HEK293 (cell line): ENCODE data around the gene MRPL32.

ENCODE experiments used
- CTCF ChIA-PET: fragments of 350-600 bp; formaldehyde crosslinking; extraction: SDS; loops from one replicate; lab custom pipeline; 2021; ENCODE audit warnings: antibody characterized with exemption; lab: Yijun Ruan, JAX
- POLR2A ChIA-PET: fragments of 300-600 bp; formaldehyde crosslinking; extraction: SDS; loops from one replicate; lab custom pipeline; 2020; ENCODE audit warnings: antibody characterized with exemption, inconsistent platforms; lab: Yijun Ruan, JAX
- H3K27ac ChIP-seq: fragments of 200-500 bp; sonication (Bioruptor generic); 2 replicates; pipeline ENCODE4 v1.5.1; 2014; ENCODE audit warnings: low read depth, low read length, control low read depth, inconsistent platforms; ENCODE audit errors: extremely low read depth
- H3K36me3 ChIP-seq, 2 experiments: fragments of 200-500 bp in 1 of 2; sonication (Bioruptor generic) in 1 of 2; 1 replicate in 1 of 2; 2 replicates in 1 of 2; pipeline ENCODE4 v1.5.1; 2014 to 2017; ENCODE audit warnings: inconsistent platforms in 2 of 2, low read length in 2 of 2; ENCODE audit not compliant: control insufficient read depth in 2 of 2, insufficient read depth in 1 of 2
- H3K4me1 ChIP-seq: fragments of 200-500 bp; sonication (Bioruptor generic); 2 replicates; pipeline ENCODE4 v1.5.1; 2014; ENCODE audit warnings: mild to moderate bottlenecking, low read length, inconsistent platforms; ENCODE audit not compliant: control insufficient read depth, insufficient read depth
- H3K4me3 ChIP-seq: 2 replicates; pipeline ENCODE4 v1.5.1; 2011; ENCODE audit warnings: low read depth, mild to moderate bottlenecking, control low read depth, low read length, moderate library complexity
- H3K9me3 ChIP-seq: fragments of 200-500 bp; sonication (Bioruptor generic); 2 replicates; pipeline ENCODE4 v1.5.1; 2014; ENCODE audit warnings: low read depth, low read length, inconsistent platforms; ENCODE audit not compliant: control insufficient read depth, insufficient read depth
- ATF2 ChIP-seq: fragments of 450-650 bp; formaldehyde crosslinking; IDR thresholded peaks from 2 replicates; pipeline ENCODE4 v1.5.1; 2016; ENCODE audit warnings: missing biosample characterization, missing genetic modification characterization, low read depth
- FEZF1 ChIP-seq: fragments of 450-650 bp; formaldehyde crosslinking; IDR thresholded peaks from 2 replicates; pipeline ENCODE4 v1.5.1; 2016; ENCODE audit warnings: missing biosample characterization, missing genetic modification characterization
- GFI1B ChIP-seq: fragments of 450-650 bp; formaldehyde crosslinking; IDR thresholded peaks from 2 replicates; pipeline ENCODE4 v1.5.1; 2016; ENCODE audit warnings: missing biosample characterization, missing genetic modification characterization
- IKZF3 ChIP-seq: fragments of 450-650 bp; IDR thresholded peaks from 2 replicates; pipeline ENCODE4 v1.5.0; 2018; ENCODE audit warnings: missing biosample characterization, mild to moderate bottlenecking, missing genetic modification characterization, moderate library complexity
- KLF1 ChIP-seq: fragments of 450-650 bp; formaldehyde crosslinking; IDR thresholded peaks from 2 replicates; pipeline ENCODE4 v1.5.1; 2016; ENCODE audit warnings: missing biosample characterization, missing genetic modification characterization
- KLF10 ChIP-seq: fragments of 450-650 bp; IDR thresholded peaks from 2 replicates; pipeline ENCODE4 v1.5.1; 2018; ENCODE audit warnings: missing biosample characterization, mild to moderate bottlenecking, missing genetic modification characterization
- KLF7 ChIP-seq: fragments of 450-650 bp; formaldehyde crosslinking; IDR thresholded peaks from 2 replicates; pipeline ENCODE4 v1.5.1; 2016; ENCODE audit warnings: missing biosample characterization, missing genetic modification characterization, borderline replicate concordance
- PATZ1 ChIP-seq: fragments of 450-650 bp; formaldehyde crosslinking; IDR thresholded peaks from 2 replicates; pipeline ENCODE4 v1.5.1; 2016; ENCODE audit warnings: missing biosample characterization, missing genetic modification characterization
- REST ChIP-seq: fragments of 450-650 bp; formaldehyde crosslinking; IDR thresholded peaks from 2 replicates; pipeline ENCODE4 v1.5.1; 2016; ENCODE audit warnings: missing biosample characterization, missing genetic modification characterization
- SETDB1 ChIP-seq: IDR thresholded peaks from one replicate; pipeline ENCODE4 v1.6.1; 2017; ENCODE audit warnings: mild to moderate bottlenecking, low read length, moderate library complexity, mixed read lengths; ENCODE audit not compliant: insufficient read length
- SP2 ChIP-seq: fragments of 450-650 bp; formaldehyde crosslinking; IDR thresholded peaks from 2 replicates; pipeline ENCODE4 v1.5.1; 2016; ENCODE audit warnings: missing biosample characterization, missing genetic modification characterization
- ZBTB26 ChIP-seq: fragments of 450-650 bp; formaldehyde crosslinking; optimal IDR thresholded peaks from 2 replicates; pipeline ENCODE3; 2016; ENCODE audit warnings: missing biosample characterization, mild to moderate bottlenecking, missing genetic modification characterization
- ZFP37 ChIP-seq: fragments of 450-650 bp; formaldehyde crosslinking; IDR thresholded peaks from 2 replicates; pipeline ENCODE4 v1.5.1; 2016; ENCODE audit warnings: missing biosample characterization, missing genetic modification characterization
- ZNF140 ChIP-seq: fragments of 450-650 bp; formaldehyde crosslinking; IDR thresholded peaks from 2 replicates; pipeline ENCODE4 v1.5.1; 2016; ENCODE audit warnings: missing biosample characterization, missing genetic modification characterization
- ZNF2 ChIP-seq: fragments of 450-650 bp; formaldehyde crosslinking; IDR thresholded peaks from 2 replicates; pipeline ENCODE4 v1.5.1; 2016; ENCODE audit warnings: missing biosample characterization, missing genetic modification characterization
- ZNF596 ChIP-seq: fragments of 450-650 bp; IDR thresholded peaks from 2 replicates; pipeline ENCODE4 v1.5.0; 2018; ENCODE audit warnings: missing biosample characterization, mild to moderate bottlenecking, missing genetic modification characterization, moderate library complexity
- ZNF623 ChIP-seq: fragments of 450-650 bp; formaldehyde crosslinking; IDR thresholded peaks from 2 replicates; pipeline ENCODE4 v1.5.1; 2016; ENCODE audit warnings: missing biosample characterization, missing genetic modification characterization
- ZNF626 ChIP-seq: fragments of 450-650 bp; sonication (Bioruptor Pico); formaldehyde crosslinking; IDR thresholded peaks from 2 replicates; pipeline ENCODE4 v1.5.1; 2018; ENCODE audit warnings: missing biosample characterization, missing genetic modification characterization, inconsistent platforms
- ZNF660 ChIP-seq: fragments of 450-650 bp; IDR thresholded peaks from 2 replicates; pipeline ENCODE4 v1.5.1; 2018; ENCODE audit warnings: missing biosample characterization, mild to moderate bottlenecking, missing genetic modification characterization
- ZNF776 ChIP-seq: fragments of 450-650 bp; formaldehyde crosslinking; IDR thresholded peaks from 2 replicates; pipeline ENCODE4 v1.5.0; 2017; ENCODE audit warnings: missing biosample characterization, missing genetic modification characterization, borderline replicate concordance
- ZNF791 ChIP-seq: fragments of 450-650 bp; formaldehyde crosslinking; IDR thresholded peaks from 2 replicates; pipeline ENCODE4 v1.5.1; 2016; ENCODE audit warnings: missing biosample characterization, missing genetic modification characterization
- TF ChIP-seq, protein P1 (sequence below): fragments of 450-650 bp; formaldehyde crosslinking; IDR thresholded peaks from 2 replicates; pipeline ENCODE4 v1.5.1; 2016; ENCODE audit warnings: missing biosample characterization, missing genetic modification characterization

The MRPL32 gene

GRCh38 chr7:42910306-42910705 lies 21.9 kb upstream of the MRPL32 start:
- H3K27ac ChIP-seq, result no peak overlapping the region
- no peak overlapping the region for H3K4me3 ChIP-seq
- peaks cover 0 to 19% of the 10 kb centered on the region in 2 experiments; a peak in 2 of 3 replicates for H3K36me3 ChIP-seq
- H3K9me3 ChIP-seq, result no peaks in the 10 kb centered on the region
- ChIA-PET CTCF (no interaction called here), POLR2A (interaction anchor here (1.0 to 1.4 kb wide), 3 partner anchors 17 to 22 kb away, joined by 3 to 5 read pairs (median 4); partner anchors contain the start of genes MRPL32 and PSMA2)
- TF ChIP-seq SETDB1 (no peak), ZNF623 (tag by site-specific recombination) (no peak), ZNF596 (tag by site-specific recombination) (no peak), ZNF791 (no peak), ZNF660 (tag by site-specific recombination) (no peak), KLF7 (tag by site-specific recombination) (no peak), ZNF140 (tag by site-specific recombination) (no peak), ZNF776 (no peak), IKZF3 (tag by site-specific recombination) (no peak), PATZ1 (tag by site-specific recombination) (no peak), ATF2 (tag by site-specific recombination) (no peak)
- H3K4me1 ChIP-seq, result no peaks in the 10 kb centered on the region

DNA sequence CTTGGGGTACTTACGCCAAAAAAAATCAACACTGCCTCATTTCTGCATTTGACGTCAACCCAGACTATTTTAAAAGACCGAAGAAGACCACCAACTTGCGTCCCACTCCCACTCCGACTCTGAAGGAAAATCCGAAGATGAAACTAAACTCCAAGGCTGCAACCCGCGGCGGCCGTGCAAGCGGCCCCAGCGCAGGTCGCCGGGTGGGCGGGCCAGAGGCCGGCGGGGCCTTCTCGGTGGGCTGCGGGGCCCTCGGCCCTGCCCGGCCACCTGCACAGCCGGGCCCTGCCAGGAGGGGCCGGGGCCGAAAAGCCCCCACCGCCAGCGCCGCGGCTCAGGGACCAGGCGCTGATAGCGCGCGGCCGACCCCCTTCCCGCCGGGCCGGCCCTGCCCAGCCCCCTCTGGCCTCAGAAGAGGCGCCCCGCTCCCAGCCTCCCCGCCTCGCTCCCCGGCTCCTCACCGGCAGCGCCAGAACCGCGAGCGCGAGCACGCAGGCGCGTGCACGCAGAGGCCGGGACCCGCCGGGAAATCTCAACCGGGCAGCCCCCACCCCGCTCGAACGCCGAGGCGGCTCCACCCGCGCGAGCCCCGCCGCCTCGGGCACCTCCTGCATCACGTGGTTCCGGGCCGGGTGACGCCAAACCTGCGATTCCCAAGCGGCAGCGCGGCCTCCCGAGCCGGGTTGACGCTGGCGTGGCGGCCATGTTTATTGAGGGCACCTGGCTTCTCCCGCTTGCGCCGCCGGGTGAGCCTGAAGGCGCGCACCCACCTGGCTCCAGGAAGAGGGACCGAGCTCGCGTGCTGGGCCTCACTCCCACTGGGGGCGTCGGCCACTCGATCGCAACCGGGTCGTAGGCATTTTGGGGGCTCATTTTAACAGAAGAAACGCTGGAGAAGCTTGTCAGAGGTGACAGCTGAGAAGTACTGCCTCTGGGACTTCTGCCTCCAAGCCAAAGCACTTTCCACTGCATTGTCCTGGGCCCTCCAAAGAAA lies 20.4 kb upstream of the MRPL32 start, which contains the start of gene C7orf25:
TSS of gene C7orf25 (minus strand) at position 617 of the 994 bp plus-strand sequence. CDS start 1,170 bp downstream, outside the sequence.
- Histone ChIP-seq H3K9me3 (no peaks in the 10 kb centered on the region), H3K27ac (peak within 1 kb of the TSS; percentile 69), H3K4me3 (peak within 1 kb of the TSS; percentile 65), H3K4me1 (no peaks in the 10 kb centered on the region), H3K36me3 (peaks cover 4 to 32% of the 10 kb centered on the region in 2 experiments)
- ChIA-PET CTCF (interaction anchor here (0.8 kb wide), 1 partner anchor 10 kb away, joined by 3 read pairs; no protein-coding TSS in a partner anchor), POLR2A (interaction anchor here (0.6 to 1.4 kb wide), 4 partner anchors 13 to 20 kb away, joined by 3 to 5 read pairs (median 4); partner anchors contain the start of genes MRPL32 and PSMA2)
- TF ChIP-seq ZBTB26, result peak; percentile 100
- peak; percentile 43; the same call in 1 of the 2 replicates for TF ChIP-seq ZNF2 (tag by site-specific recombination)
- TF ChIP-seq SP2 (tag by site-specific recombination), result peak; percentile 78
- 0 out of 2 replicates have a peak, but pooled peaks have one; percentile 17 for TF ChIP-seq REST (tag by site-specific recombination)
- TF ChIP-seq, protein P1, sequence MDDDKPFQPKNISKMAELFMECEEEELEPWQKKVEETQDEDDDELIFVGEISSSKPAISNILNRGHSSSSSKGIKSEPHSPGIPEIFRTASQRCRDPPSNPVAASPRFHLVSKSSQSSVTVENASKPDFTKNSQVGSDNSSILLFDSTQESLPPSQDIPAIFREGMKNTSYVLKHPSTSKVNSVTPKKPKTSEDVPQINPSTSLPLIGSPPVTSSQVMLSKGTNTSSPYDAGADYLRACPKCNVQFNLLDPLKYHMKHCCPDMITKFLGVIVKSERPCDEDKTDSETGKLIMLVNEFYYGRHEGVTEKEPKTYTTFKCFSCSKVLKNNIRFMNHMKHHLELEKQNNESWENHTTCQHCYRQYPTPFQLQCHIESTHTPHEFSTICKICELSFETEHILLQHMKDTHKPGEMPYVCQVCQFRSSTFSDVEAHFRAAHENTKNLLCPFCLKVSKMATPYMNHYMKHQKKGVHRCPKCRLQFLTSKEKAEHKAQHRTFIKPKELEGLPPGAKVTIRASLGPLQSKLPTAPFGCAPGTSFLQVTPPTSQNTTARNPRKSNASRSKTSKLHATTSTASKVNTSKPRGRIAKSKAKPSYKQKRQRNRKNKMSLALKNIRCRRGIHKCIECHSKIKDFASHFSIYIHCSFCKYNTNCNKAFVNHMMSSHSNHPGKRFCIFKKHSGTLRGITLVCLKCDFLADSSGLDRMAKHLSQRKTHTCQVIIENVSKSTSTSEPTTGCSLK (tag by site-specific recombination), result no peak
- TF ChIP-seq FEZF1 (tag by site-specific recombination), result no peak
- peak; percentile 73 for TF ChIP-seq KLF1
- 0 out of 2 replicates have a peak, but pooled peaks have one; percentile 31 for TF ChIP-seq ZFP37
- TF ChIP-seq KLF10, result peak; percentile 59; the same call in 1 of the 2 replicates
- 0 out of 2 replicates have a peak, but pooled peaks have one; percentile 18 for TF ChIP-seq GFI1B (tag by site-specific recombination)
- 0 out of 2 replicates have a peak, but pooled peaks have one; percentile 32 for TF ChIP-seq IKZF3 (tag by site-specific recombination)
- TF ChIP-seq ZNF626 (tag by site-specific recombination), result peak; percentile 71; the same call in 1 of the 2 replicates
